GM12892 (cell line): ENCODE measurements around the gene P2RX1.

Source experiments
- POLR2A ChIP-seq: IDR thresholded peaks from 2 replicates; pipeline ENCODE4 v1.6.1; 2011; ENCODE audit warnings: low read depth, low read length, control low read depth
- TAF1 ChIP-seq: IDR thresholded peaks from 2 replicates; pipeline ENCODE4 v1.6.1; 2011; ENCODE audit warnings: low read depth, mild to moderate bottlenecking, control low read depth, low read length, borderline replicate concordance

DNA sequence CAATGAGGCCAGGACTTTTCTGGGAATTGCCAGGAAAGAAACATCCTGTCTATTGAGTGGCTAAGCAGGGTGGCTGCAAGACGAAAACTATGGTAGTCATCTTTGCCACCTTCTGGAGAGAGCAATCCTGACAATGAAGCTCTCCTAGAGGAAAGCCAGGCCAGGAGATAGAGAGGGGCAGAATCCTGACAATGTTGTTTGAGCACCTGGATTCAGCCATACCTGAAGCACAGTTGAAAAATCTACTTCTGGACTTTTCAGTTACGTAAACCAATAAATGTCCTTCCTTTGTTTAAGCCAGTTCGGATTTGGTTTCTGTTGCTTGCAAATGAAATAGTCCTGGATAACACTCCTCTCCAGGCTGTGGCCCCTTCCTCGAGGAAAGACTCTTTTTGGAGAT, 9.4 kb downstream of the P2RX1 start:
- no peak for TF ChIP-seq TAF1
- TF ChIP-seq POLR2A: no peak
